GM18508 (cell line): ENCODE measurements around the gene SWAP70.

ENCODE experiments used
- ATAC-seq: cut with Tn5 transposase; IDR thresholded peaks from one replicate; pipeline ENCODE4 v1.9.1; 2021; ENCODE audit warnings: moderate number of reproducible peaks; ENCODE audit not compliant: insufficient read depth, unreplicated experiment

The SWAP70 gene

GRCh38 chr11:9745411-9746211, 81.7 kb downstream of the SWAP70 start:
- no peak for ATAC-seq

GRCh38 chr11:9747229-9747628, 83.4 kb downstream of the SWAP70 start:
- no peak for ATAC-seq

GRCh38 chr11:9747828-9748227, 84.0 kb downstream of the SWAP70 start:
- no peak for ATAC-seq

- peak; percentile 35 for ATAC-seq
Observed at GRCh38 chr11:9748361-9748970, 84.6 kb downstream of the SWAP70 start.

GRCh38 chr11:9750551-9750950, 86.7 kb downstream of the SWAP70 start:
- ATAC-seq: no peak

- ATAC-seq: no peak
Observed at GRCh38 chr11:9752091-9752490, 88.2 kb downstream of the SWAP70 start.

GRCh38 chr11:9753021-9753420, 89.1 kb downstream of the SWAP70 start:
- no peak for ATAC-seq

GRCh38 chr11:9754010-9754471, 90.2 kb downstream of the SWAP70 start:
- no peak for ATAC-seq

GRCh38 chr11:9755561-9756185, 91.8 kb downstream of the SWAP70 start:
- no peak for ATAC-seq

- no peak for ATAC-seq
Observed at GRCh38 chr11:9756461-9756860, 92.6 kb downstream of the SWAP70 start.

- ATAC-seq: no peak
Observed at GRCh38 chr11:9756878-9757277, 93.0 kb downstream of the SWAP70 start.

GRCh38 chr11:9757809-9758636, 94.1 kb downstream of the SWAP70 start:
- no peak for ATAC-seq

- ATAC-seq: no peak
Observed at GRCh38 chr11:9758637-9759518, 95.0 kb downstream of the SWAP70 start.

- ATAC-seq: peak; percentile 43
Observed at GRCh38 chr11:9759519-9760192, 95.8 kb downstream of the SWAP70 start.

- ATAC-seq: no peak
Observed at GRCh38 chr11:9760193-9760575, 96.3 kb downstream of the SWAP70 start.

GRCh38 chr11:9761441-9761945, 97.6 kb downstream of the SWAP70 start:
- no peak for ATAC-seq

GRCh38 chr11:9762531-9762930, 98.7 kb downstream of the SWAP70 start:
- ATAC-seq: no peak

GRCh38 chr11:9763301-9763700, 99.4 kb downstream of the SWAP70 start:
- no peak for ATAC-seq
